Gastroesophageal sphincter (tissue), 4 donors: ENCODE data around the gene DEFB113. TPM values are rescaled to one million over a fixed set of nuclear protein-coding genes. Genes with fewer than 3 reads are reported as not detected.

Source experiments
- ATAC-seq: fragments of 150-250 bp; one replicate; pipeline ENCODE4 v1.9.1; 2016; ENCODE audit warnings: mild to moderate bottlenecking, moderate library complexity
- H3K27ac ChIP-seq, 4 donors: fragments of 200-600 bp; sonication (generic) in 3 of 4; 1 replicate in 3 of 4; 2 replicates in 1 of 4; pipeline ENCODE4 v1.5.1; 2016 to 2019
- H3K27me3 ChIP-seq: fragments of 200-600 bp; sonication (generic); one replicate; pipeline ENCODE4 v1.5.1; 2019
- H3K36me3 ChIP-seq, 2 donors: fragments of 200-600 bp; sonication (generic); one replicate each; pipeline ENCODE4 v1.5.1; 2019; ENCODE audit warnings: control low read depth in 1 of 2
- H3K4me1 ChIP-seq, 3 donors: fragments of 200-600 bp; sonication (generic); 1 replicate in 2 of 3; 2 replicates in 1 of 3; pipeline ENCODE4 v1.5.1; 2016 to 2019; ENCODE audit warnings: control low read depth in 2 of 3
- H3K4me3 ChIP-seq, 2 donors: fragments of 200-600 bp; sonication (generic); one replicate each; pipeline ENCODE4 v1.5.1; 2019; ENCODE audit warnings: mild to moderate bottlenecking in 1 of 2, moderate library complexity in 1 of 2
- H3K9me3 ChIP-seq, 3 donors: fragments of 200-600 bp; sonication (generic); one replicate each; pipeline ENCODE4 v1.5.1; 2017 to 2019; ENCODE audit warnings: control low read depth in 2 of 3
- EP300 ChIP-seq: sonication (generic); formaldehyde crosslinking; IDR thresholded peaks from one replicate; pipeline ENCODE4 v1.6.1; 2017; ENCODE audit warnings: antibody characterized with exemption, mild to moderate bottlenecking
- POLR2A ChIP-seq, 2 donors: fragments of 450-650 bp; IDR thresholded peaks; one replicate each; pipeline ENCODE4 v1.6.1; 2017; ENCODE audit warnings: antibody characterized with exemption in 2 of 2, mild to moderate bottlenecking in 2 of 2, moderate library complexity in 1 of 2
- POLR2AphosphoS5 ChIP-seq: sonication (generic); formaldehyde crosslinking; IDR thresholded peaks from one replicate; pipeline ENCODE4 v1.6.1; 2017; ENCODE audit warnings: antibody characterized with exemption
- WGBS, 2 donors: methylation state at CpG; one replicate each; pipeline ENCODE4 v1.1.5; 2018; ENCODE audit warnings: low coverage in 1 of 2; 5-methylcytosine and 5-hydroxymethylcytosine counted together
- total RNA-seq, 4 donors: library from RNA; depleted of rRNA; stranded (reverse); fragments of >200 nt; gene quantifications; one replicate each; pipeline ENCODE4 v1.1.0, GENCODE V29; 2016
- TF ChIP-seq, protein P1 (sequence below), 4 experiments: fragments of 200-600 bp in 2 of 4; fragments of 450-650 bp in 2 of 4; sonication (generic) in 1 of 4; IDR thresholded peaks; one replicate each; pipeline ENCODE4 v1.5.1; 2017 to 2019; ENCODE audit warnings: antibody characterized with exemption in 4 of 4, mild to moderate bottlenecking in 2 of 4, moderate library complexity in 2 of 4

The DEFB113 gene
- total RNA-seq, 4 donors from 2014 or later = not detected

DNA sequence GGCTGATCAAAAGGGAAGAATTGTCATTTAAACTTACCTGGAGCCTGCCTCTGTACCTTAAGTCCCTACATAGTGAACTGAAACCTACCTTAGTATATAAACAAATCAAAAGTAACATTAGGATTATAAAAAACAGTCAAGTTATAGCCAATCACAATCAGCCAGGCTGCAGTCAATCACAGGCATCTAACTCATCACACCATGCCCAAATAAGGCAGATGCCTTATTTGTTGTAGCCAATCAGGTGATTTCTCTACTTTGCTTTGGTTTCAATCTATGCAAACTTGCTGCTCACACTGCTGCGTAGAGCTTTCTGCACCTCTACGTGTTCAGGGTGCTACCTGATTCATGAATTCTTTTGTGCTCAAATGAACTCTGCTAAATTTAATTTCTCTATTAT, 18.3 kb upstream of the DEFB113 start:
- TF ChIP-seq, protein P1, sequence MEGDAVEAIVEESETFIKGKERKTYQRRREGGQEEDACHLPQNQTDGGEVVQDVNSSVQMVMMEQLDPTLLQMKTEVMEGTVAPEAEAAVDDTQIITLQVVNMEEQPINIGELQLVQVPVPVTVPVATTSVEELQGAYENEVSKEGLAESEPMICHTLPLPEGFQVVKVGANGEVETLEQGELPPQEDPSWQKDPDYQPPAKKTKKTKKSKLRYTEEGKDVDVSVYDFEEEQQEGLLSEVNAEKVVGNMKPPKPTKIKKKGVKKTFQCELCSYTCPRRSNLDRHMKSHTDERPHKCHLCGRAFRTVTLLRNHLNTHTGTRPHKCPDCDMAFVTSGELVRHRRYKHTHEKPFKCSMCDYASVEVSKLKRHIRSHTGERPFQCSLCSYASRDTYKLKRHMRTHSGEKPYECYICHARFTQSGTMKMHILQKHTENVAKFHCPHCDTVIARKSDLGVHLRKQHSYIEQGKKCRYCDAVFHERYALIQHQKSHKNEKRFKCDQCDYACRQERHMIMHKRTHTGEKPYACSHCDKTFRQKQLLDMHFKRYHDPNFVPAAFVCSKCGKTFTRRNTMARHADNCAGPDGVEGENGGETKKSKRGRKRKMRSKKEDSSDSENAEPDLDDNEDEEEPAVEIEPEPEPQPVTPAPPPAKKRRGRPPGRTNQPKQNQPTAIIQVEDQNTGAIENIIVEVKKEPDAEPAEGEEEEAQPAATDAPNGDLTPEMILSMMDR (IDR thresholded peaks at IDR 0.05) = no peak
- no peak for TF ChIP-seq POLR2AphosphoS5
- TF ChIP-seq POLR2A (IDR thresholded peaks at IDR 0.05) = no peak
- no peak for TF ChIP-seq EP300
- Histone ChIP-seq H3K4me1 (no peaks in the 10 kb centered on the region), H3K36me3 (no peaks in the 10 kb centered on the region), H3K27me3 (no peaks in the 10 kb centered on the region), H3K27ac (no peak overlapping the region), H3K4me3 (no peak overlapping the region), H3K9me3 (no peaks in the 10 kb centered on the region)
- WGBS, 2 donors = 91 to 95% methylated on average over 2 of the region's 2 CpGs
- ATAC-seq = no peak

DNA sequence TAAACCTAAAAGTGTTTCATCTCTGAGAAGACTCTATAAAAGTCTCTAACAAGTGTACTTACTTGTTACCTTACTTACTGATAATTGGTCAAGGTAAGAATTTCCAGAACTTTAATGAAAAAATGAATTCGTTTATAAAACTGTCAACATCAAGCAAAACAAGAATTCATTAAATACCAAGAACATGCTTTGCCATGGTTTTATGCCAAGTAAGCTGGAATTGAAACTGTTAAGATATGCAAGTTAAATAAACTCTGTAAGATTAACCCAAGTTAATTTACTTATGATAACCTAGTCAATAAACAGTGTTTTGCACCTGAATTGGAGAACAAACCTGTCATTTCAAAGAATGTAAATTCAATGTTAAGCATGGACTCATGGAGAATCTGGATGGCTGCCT, 17.1 kb upstream of the DEFB113 start:
- Histone ChIP-seq H3K9me3 (no peaks in the 10 kb centered on the region), H3K4me3 (no peak overlapping the region), H3K4me1 (no peaks in the 10 kb centered on the region), H3K36me3 (no peaks in the 10 kb centered on the region), H3K27ac (no peak overlapping the region), H3K27me3 (no peaks in the 10 kb centered on the region)
- no peak for ATAC-seq
- 43 to 45% methylated on average over 1 of the region's 1 CpG for WGBS, 2 donors
- no peak for TF ChIP-seq EP300
- TF ChIP-seq, protein P1 (IDR thresholded peaks at IDR 0.05) = no peak

DNA sequence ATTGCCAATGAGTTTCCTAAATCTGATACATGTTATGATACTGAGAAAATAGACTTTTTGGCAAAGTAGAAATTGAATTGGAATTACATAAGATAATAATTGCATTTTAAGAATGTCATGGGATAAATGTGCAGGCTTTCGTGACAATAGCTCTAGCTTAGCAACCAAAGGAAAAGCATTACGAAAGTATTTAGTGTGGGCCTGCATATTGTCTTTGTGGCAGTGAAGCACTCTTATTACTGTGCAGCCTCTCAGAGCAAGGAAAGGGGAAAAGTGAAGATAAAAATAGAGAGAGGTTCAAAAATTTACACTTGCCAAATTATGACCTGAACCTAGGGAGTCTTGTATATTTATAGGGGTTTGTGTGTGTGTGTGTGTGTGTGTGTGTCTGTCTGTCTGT, 12.6 kb upstream of the DEFB113 start:
- 36 to 44% methylated on average over 2 of the region's 2 CpGs for WGBS, 2 donors
- TF ChIP-seq POLR2AphosphoS5 = no peak
- TF ChIP-seq, protein P1 (IDR thresholded peaks at IDR 0.05) = no peak
- no peak for TF ChIP-seq EP300
- no peak for TF ChIP-seq POLR2A (IDR thresholded peaks at IDR 0.05)
- Histone ChIP-seq H3K27ac (peak overlapping the region in 3 of 4 donors; percentile 5 to 40 (median 19)), H3K4me3 (no peak overlapping the region), H3K4me1 (no peaks in the 10 kb centered on the region), H3K36me3 (no peaks in the 10 kb centered on the region), H3K9me3 (no peaks in the 10 kb centered on the region), H3K27me3 (no peaks in the 10 kb centered on the region)
- no peak for ATAC-seq

DNA sequence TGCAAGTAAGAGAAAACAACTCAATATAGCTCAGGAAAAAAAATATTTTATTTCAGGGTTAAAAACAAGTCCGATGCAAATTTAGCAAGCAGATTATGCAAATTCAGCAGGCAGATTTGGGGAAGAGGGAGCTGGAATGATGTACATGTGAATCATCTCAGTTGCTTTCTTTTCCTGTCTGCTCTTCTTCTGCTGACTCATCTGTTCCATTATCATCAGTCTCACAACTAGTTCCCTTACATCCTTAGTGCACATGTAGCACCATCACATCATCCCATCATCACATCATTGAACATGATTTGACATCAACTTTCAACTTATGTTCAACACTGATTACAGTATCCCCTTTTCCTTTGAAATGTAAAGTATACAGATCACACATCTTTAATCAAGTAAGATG, 11.5 kb upstream of the DEFB113 start:
- ATAC-seq = no peak
- TF ChIP-seq POLR2A (IDR thresholded peaks at IDR 0.05) (no peak), POLR2AphosphoS5 (no peak), EP300 (no peak)
- TF ChIP-seq, protein P1 (IDR thresholded peaks at IDR 0.05) = no peak
- H3K4me1 ChIP-seq = no peaks in the 10 kb centered on the region

DNA sequence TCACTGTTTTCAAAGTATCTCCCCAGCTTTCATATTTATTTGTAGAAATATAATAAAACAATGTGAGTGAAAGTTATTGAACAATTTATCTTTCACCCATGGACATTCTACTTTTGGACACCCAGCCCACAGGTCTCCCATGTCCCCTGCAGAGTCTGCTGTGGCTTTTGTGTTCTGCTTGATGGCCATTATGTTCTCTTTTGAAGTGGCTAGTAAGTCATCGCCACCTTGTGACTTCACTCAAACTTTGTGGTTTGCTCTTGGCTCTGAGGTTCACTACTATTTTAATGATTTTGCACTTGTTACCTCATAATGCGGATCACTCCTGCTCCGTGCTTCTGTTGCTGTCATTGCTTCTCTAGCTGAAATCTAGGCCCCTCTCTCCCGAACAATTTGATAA, 10.2 kb upstream of the DEFB113 start:
- no peaks in the 10 kb centered on the region for H3K4me1 ChIP-seq
- WGBS, 2 donors = 77 to 81% methylated on average over 4 of the region's 4 CpGs
- ATAC-seq = no peak

More for the DNA sequence above, 11.5 kb upstream of the DEFB113 start:
- WGBS, 2 donors = 50 to 71% methylated on average over 1 of the region's 1 CpG
- H3K9me3 ChIP-seq = no peaks in the 10 kb centered on the region
- no peaks in the 10 kb centered on the region for H3K27me3 ChIP-seq
- no peaks in the 10 kb centered on the region for H3K36me3 ChIP-seq
- H3K4me3 ChIP-seq = no peak overlapping the region
- no peak overlapping the region for H3K27ac ChIP-seq

More for the DNA sequence above, 10.2 kb upstream of the DEFB113 start:
- TF ChIP-seq, protein P1 (IDR thresholded peaks at IDR 0.05) = no peak
- TF ChIP-seq EP300 (no peak), POLR2A (IDR thresholded peaks at IDR 0.05) (no peak), POLR2AphosphoS5 (no peak)
- no peaks in the 10 kb centered on the region for H3K36me3 ChIP-seq
- no peaks in the 10 kb centered on the region for H3K27me3 ChIP-seq
- no peak overlapping the region for H3K27ac ChIP-seq
- no peak overlapping the region for H3K4me3 ChIP-seq
- no peaks in the 10 kb centered on the region for H3K9me3 ChIP-seq
